NCI-H146 (cell line): ENCODE data around the gene RBM10.

ENCODE experiments used
- DNase-seq: peaks from one replicate; lab custom pipeline; 2025; lab: John Stamatoyannopoulos, UW

The RBM10 gene

DNA sequence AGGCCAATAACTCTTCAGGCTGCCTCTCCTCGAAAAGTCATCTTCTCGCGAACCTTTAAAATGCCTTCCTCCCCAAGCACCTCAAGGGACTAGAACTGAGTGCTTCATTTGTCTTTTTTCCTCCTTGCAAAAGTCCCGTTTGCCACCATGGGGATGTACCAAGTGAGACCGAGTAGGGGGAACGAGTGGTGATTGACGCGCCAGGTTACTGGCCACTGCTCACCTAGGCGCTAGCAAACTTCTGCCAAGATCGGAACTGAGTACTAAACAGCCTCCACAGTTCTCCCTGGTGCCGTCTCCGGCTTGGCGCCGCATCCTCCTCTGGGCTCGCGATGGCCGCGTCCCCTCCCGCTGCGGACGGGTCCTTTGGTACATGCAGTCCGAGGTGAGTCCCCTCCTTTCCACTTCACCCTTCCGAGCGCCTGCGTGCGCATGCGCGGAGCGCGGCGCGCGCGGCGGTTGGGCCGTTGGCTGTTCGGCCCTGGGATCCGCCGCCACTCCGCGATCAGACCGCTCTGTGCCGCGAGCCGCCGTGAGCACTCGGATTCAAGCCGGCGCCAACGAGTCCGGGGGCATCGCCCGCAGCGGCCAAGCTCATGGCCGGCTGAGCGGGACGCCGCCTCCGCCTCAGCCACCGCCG, 73.4 kb downstream of the RBM10 start, which contains the start of gene CDK16:
TSS of gene CDK16 (plus strand) at position 402 of the 640 bp plus-strand sequence. CDS start 4,877 bp downstream, outside the sequence.
- DNase-seq, result peak; percentile 79

- peak; percentile 44 for DNase-seq
Observed at GRCh38 chrX:47218920-47219815, 74.1 kb downstream of the RBM10 start.

- no peak for DNase-seq
Observed at GRCh38 chrX:47221756-47222155, 76.7 kb downstream of the RBM10 start.

DNA sequence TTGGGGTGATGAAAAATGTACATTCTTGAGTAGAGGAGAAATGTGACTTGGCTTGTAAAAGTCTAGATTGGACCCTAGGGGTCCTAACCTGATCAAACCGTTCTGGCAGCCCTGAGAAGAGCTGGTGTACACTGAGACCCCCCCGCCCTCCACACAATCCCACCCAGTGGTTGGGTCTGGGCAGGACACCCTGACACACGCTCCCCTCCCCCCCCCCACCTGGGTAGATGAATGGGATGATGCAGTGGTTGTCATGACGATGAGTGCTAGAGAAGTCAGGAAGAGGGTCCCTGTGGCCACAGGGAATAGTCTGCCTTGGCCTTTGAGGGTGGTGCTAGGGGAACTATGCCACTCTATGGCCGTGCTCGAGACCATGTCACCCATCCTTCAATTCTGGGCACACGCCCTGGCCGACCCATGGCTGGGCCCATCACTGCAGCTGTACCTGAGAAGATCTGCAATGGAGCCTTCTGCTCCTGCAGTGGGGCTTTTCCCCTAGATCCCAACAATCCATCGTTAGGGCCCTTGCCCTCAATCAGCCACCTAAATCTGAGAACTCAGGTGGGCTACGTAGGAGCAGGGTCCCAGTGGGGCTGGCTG, 77.8 kb downstream of the RBM10 start:
- no peak for DNase-seq

- no peak for DNase-seq
Observed at GRCh38 chrX:47223476-47224250, 78.6 kb downstream of the RBM10 start.

DNA sequence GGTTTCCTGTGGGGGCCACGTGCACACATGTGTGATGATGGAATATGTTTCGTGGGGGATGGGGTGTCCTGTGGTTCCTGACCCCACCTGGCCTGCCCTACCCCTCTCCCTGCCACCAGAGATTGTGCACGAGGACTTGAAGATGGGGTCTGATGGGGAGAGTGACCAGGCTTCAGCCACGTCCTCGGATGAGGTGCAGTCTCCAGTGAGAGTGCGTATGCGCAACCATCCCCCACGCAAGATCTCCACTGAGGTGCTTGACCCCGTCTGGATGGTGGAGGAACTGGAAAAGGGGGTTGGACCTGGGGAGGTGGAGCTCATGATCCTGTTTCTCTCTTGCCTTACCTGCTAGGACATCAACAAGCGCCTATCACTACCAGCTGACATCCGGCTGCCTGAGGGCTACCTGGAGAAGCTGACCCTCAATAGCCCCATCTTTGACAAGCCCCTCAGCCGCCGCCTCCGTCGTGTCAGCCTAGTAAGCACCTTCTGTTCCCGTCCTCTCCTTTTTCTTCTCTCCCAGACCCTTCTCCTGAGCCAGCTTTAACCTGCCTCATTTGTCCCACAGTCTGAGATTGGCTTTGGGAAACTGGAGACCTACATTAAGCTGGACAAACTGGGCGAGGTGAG, 79.4 kb downstream of the RBM10 start:
- no peak for DNase-seq

GRCh38 chrX:47224896-47225290, 79.9 kb downstream of the RBM10 start:
- no peak for DNase-seq

DNA sequence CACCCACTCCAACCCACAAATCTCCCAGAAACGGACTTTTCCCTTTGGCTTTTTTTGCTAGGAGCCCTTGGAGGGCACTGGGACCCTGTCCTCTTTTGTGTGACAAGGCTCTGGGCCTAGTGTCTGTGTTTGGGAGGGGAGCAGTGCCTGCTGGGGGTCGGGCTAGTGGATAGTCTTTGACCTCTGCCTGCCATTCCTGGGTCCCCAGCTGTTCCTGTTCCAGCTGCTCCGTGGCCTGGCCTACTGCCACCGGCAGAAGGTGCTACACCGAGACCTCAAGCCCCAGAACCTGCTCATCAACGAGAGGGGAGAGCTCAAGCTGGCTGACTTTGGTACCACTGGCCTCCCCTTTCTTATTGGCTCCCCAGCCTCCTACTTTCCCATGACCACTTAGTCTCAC, 81.0 kb downstream of the RBM10 start:
- DNase-seq, result no peak

GRCh38 chrX:47226531-47227333, 81.7 kb downstream of the RBM10 start:
- DNase-seq, result no peak

- no peak for DNase-seq
Observed at GRCh38 chrX:47227334-47227583, 82.2 kb downstream of the RBM10 start.

GRCh38 chrX:47228550-47229270, 83.7 kb downstream of the RBM10 start:
- DNase-seq, result no peak

GRCh38 chrX:47229427-47229826, 84.4 kb downstream of the RBM10 start:
- no peak for DNase-seq

DNA sequence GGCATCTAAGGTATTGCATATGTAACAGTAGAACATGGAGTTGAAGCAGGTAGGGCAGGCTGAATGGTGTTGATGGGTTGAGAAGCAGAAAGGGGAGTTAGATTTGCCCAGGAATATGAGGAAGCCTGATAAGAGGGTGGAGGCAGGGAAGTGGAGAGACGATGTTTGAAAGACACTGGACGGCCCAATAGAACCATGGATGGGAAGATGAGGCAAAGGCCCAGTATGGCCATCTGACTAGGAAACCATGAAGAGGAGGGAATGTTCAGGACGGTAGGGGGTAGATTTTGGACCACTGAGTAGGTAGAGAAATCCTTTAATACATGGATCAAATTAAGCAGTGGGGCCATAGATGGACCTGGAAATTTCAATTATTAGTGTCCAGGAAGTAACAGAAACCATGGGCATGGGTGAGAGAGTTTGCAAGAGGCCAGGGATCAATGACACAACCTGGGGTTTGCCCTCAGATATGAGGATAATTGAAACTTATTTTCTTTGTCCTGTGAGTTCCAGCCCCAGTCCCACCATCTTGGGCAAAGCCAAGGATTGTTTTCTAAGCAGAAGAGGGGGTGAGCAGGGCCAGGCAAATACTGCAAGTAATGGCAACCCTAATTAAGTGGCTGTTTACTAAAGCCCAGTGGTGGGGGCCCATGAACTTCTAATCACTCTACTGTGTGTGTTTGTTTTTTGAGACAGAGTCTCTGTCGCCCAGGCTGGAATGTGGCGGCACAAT, 85.3 kb downstream of the RBM10 start:
- DNase-seq, result no peak

DNA sequence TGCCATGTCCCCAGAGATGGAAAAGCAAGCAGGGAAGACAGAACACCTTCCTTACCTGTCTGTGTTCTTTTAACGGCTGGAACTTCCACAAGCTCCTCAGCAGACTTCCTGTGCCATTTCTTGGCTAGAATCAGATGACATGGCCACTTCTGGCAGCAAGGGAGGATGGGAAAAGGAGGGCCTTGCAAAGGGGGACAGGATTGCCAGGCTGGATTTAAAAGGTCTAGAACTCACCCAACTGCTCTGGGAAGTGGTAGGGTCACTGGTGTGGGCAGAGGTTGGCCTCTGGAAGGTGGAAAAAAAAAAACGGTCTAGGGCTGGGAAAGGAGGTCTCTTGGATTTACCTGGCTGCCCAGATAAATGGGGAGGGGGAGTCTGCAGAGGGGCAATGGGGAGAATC, 86.1 kb downstream of the RBM10 start:
- no peak for DNase-seq

GRCh38 chrX:47232197-47232802, 87.3 kb downstream of the RBM10 start:
- DNase-seq, result peak; percentile 32

DNA sequence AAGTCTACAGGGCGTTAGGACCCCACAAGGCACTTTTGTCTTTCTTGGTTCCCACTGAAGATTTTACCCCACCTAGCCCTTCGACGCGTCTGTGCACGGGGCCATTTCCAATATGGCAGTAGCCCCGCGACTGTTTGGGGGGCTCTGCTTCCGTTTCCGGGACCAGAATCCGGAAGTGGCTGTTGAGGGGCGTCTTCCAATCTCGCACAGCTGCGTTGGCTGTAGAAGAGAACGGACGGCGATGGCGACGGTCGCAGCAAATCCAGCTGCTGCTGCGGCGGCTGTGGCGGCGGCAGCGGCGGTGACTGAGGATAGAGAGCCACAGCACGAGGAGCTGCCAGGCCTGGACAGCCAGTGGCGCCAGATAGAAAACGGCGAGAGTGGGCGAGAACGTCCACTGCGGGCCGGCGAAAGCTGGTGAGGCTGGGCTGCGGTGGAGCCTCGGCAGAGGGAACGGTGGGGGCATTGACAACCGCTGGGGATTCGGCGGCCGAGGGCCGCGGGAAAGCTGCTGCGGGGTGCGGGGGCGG, 87.8 kb downstream of the RBM10 start, which contains the start of gene USP11:
TSS of gene USP11 (plus strand) at position 207 of the 530 bp plus-strand sequence. CDS start at position 242, 35 bp downstream.
- peak; percentile 75 for DNase-seq

GRCh38 chrX:47233333-47234113, 88.5 kb downstream of the RBM10 start:
- DNase-seq, result peak; percentile 99

DNA sequence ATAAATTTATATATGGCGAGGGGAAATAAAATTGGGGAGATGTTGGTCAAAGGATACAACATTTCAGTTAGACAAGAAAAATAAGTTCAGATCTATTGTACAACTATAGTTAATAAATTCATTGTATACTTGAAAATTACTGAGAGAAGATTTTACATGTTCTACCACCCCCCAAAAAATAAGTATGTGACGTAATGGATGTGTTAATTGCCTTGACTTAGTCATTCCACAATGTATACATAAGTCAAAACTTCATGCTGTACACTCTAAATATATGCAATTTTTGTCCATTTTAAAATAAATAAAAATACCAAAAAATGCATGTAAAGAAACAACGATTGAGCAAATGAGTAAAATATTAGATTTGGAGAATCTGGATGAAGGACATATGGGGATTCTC, 89.6 kb downstream of the RBM10 start:
- no peak for DNase-seq
